Measurements from ENCODE around the gene ZSCAN29. TPM values are rescaled to one million over a fixed set of nuclear protein-coding genes. Genes with fewer than 3 reads are reported as not detected.

The ZSCAN29 gene
- total and polyA plus RNA-seq, 10 of the 15 experiments (the other 5 are each of a cell fraction or from before 2014, with no cell fraction given): 1.7 to 26.0 (median 14.6) TPM

DNA sequence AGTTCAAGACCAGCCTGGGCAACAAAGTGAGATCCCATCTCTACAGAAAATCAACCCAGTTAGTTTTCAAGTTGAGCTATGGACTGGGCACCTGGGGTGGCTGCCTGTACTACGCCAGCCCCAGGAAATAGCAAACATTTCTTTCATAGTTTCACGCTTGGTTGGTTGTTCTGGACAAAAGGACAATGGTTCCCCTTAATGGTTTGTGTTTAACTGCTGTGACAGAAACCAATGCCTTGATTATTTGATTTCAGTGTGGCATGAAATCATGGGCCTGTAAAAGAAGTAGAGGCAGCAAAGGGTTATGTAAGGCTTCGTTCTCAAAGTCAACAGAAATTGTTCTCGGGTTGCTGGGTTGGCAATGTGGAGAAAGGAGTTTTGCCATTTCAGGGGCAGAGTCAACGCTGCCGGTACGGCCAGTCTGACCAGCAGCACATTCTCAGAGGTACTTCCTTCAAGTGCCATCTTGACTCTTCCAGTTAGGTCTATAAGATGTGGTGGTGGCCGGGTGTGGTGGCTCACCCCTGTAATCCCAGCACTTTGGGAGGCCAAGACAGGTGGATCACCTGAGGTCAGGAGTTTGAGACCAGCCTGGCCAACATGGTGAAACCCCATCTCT, 53.2 kb downstream of the ZSCAN29 start:
- TF ChIP-seq NR2C1 (IDR thresholded peaks at IDR 0.05): no peak
- TF ChIP-seq TAF1 (IDR thresholded peaks at IDR 0.05; ENCODE audit: borderline replicate concordance, low read depth, low read length): no peak
- no peak for TF ChIP-seq RUNX3 (IDR thresholded peaks at IDR 0.05; ENCODE audit: low read length)
- no peak for TF ChIP-seq NFIC (IDR thresholded peaks at IDR 0.05; ENCODE audit: low read depth, low read length)
- TF ChIP-seq ZNF24 (IDR thresholded peaks at IDR 0.05): no peak
- TF ChIP-seq KLF5 (IDR thresholded peaks at IDR 0.05; ENCODE audit: partially characterized antibody): no peak
- no peak for TF ChIP-seq SIN3A (IDR thresholded peaks at IDR 0.05; ENCODE audit: low read depth, low read length)
- no peak for TF ChIP-seq ATF3 (IDR thresholded peaks at IDR 0.05; ENCODE audit: borderline replicate concordance, extremely low read depth, low read depth, low read length)
- no peak for TF ChIP-seq ZBED1 (IDR thresholded peaks at IDR 0.05; ENCODE audit: borderline replicate concordance)
- no peak for TF ChIP-seq SMC3 (IDR thresholded peaks at IDR 0.05; ENCODE audit: borderline replicate concordance, low read length)
- TF ChIP-seq PAX5 (IDR thresholded peaks at IDR 0.05; ENCODE audit: borderline replicate concordance, low read depth, low read length): no peak
- no peak for TF ChIP-seq SMAD1 (IDR thresholded peaks at IDR 0.05; ENCODE audit: low read depth, partially characterized antibody)
- POLR2A ChIA-PET: no interaction called here

More for the DNA sequence above, 53.2 kb downstream of the ZSCAN29 start:
- Histone ChIP-seq H3K27me3 (replicated peaks in 1 of 2; ENCODE audit: control insufficient read depth in 2 of 2, insufficient read depth in 2 of 2, low read length in 1 of 2) (no peaks in the 10 kb centered on the region), H4K20me1 (ENCODE audit: control insufficient read depth, insufficient read depth) (no peaks in the 10 kb centered on the region), H2AFZ (ENCODE audit: control insufficient read depth, low read depth, low read length) (no peak overlapping the region), H3K4me2 (ENCODE audit: control insufficient read depth, insufficient read depth) (no peak overlapping the region), H3K9ac (ENCODE audit: control insufficient read depth, insufficient read depth, low read length) (no peak overlapping the region), H3K36me3 (ENCODE audit: control insufficient read depth in 2 of 2, insufficient read depth in 2 of 2, low read length in 1 of 2) (no peaks in the 10 kb centered on the region), H3K79me2 (ENCODE audit: control insufficient read depth, insufficient read depth, low read length) (no peaks in the 10 kb centered on the region), H3K4me1 (ENCODE audit: control insufficient read depth, insufficient read depth, low read length) (no peaks in the 10 kb centered on the region), H3K4me3 (no peak overlapping the region), H3K27ac (ENCODE audit: control insufficient read depth, insufficient read depth) (no peak overlapping the region), H3K9me3 (replicated peaks; ENCODE audit: control insufficient read depth, insufficient read depth, low read length) (no peaks in the 10 kb centered on the region)
- in situ Hi-C loops (cut with MboI) (no loop called here), intact Hi-C loops (cut with micrococcal nuclease; ENCODE audit: unreplicated experiment) (no loop called here)
- BruUV-seq (replicated peaks): no TSS peak
- SMC1A ChIA-PET (ENCODE audit: uncharacterized antibody, unreplicated experiment): no interaction called here
- DNase-seq (ENCODE audit: low read depth, low spot score) (no peak), FAIRE-seq (no peak), ATAC-seq (no peak)
- CTCF ChIA-PET: interaction anchor here (0.9 kb wide), 1 partner anchor 113 kb away, joined by 3 read pairs; no protein-coding TSS in a partner anchor
- 64% methylated on average over 8 of the region's 8 CpGs for WGBS (ENCODE audit: insufficient coverage, insufficient replicate concordance, low lambda C conversion rate, missing lambda C conversion rate)
- RAD21 ChIA-PET (ENCODE audit: unreplicated experiment): interaction anchor here (0.6 kb wide), 1 partner anchor 113 kb away, joined by 3 read pairs; no protein-coding TSS in a partner anchor
